ENCODE measurements around the gene BAG3. TPM values are rescaled to one million over a fixed set of nuclear protein-coding genes. Genes with fewer than 3 reads are reported as not detected.

The BAG3 gene
- total and polyA plus RNA-seq, 9 of the 15 experiments (the other 6 are each of a cell fraction or from before 2014, with no cell fraction given) = 2.6 to 27.4 (median 7.2) TPM

DNA sequence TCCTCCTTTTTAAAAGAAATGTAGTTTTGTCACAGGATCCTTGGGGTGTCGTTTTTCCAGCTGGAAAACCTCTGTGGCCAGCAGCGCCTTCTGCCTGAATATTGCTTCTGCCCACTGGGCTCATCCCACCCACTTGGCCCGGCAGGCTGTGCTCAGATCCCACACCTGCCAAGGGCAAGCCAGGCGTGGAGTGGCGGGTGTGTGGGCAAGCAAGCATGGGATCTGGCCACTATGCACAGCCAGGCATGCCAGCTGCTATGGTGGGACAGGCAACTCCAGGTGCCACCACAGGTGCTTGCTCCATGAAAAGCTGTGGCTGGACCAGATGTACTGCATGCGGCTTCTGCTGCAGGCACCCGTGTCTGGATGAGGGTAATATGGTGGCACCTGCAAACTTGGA, 43.4 kb downstream of the BAG3 start (continued):
- TF ChIP-seq, protein P1, sequence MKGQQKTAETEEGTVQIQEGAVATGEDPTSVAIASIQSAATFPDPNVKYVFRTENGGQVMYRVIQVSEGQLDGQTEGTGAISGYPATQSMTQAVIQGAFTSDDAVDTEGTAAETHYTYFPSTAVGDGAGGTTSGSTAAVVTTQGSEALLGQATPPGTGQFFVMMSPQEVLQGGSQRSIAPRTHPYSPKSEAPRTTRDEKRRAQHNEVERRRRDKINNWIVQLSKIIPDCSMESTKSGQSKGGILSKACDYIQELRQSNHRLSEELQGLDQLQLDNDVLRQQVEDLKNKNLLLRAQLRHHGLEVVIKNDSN (CRISPR knock-in tag; IDR thresholded peaks at IDR 0.05) = no peak
- TF ChIP-seq KAT7 (CRISPR knock-in tag; IDR thresholded peaks at IDR 0.05; ENCODE audit: borderline replicate concordance) (no peak), MCM5 (IDR thresholded peaks at IDR 0.05; ENCODE audit: low read depth) (no peak), RBM14 (IDR thresholded peaks at IDR 0.05; ENCODE audit: borderline replicate concordance, insufficient read depth, low read depth, low read length) (no peak), ZNF253 (CRISPR knock-in tag; conservative IDR thresholded peaks at IDR 0.05) (no peak), CHD1 (IDR thresholded peaks at IDR 0.05; ENCODE audit: low read length) (no peak), ZBTB8A (IDR thresholded peaks at IDR 0.05; ENCODE audit: partially characterized antibody) (no peak), RCOR1 (IDR thresholded peaks at IDR 0.05; ENCODE audit: borderline replicate concordance in 1 of 2, low read depth in 2 of 2, low read length in 2 of 2) (no peak), NCOA1 (IDR thresholded peaks at IDR 0.05; ENCODE audit: low read depth) (no peak), PRPF4 (IDR thresholded peaks at IDR 0.05; ENCODE audit: insufficient read depth, low read depth, low read length, poor library complexity, severe bottlenecking) (no peak), BCOR (IDR thresholded peaks at IDR 0.05) (no peak), NBN (IDR thresholded peaks at IDR 0.05; ENCODE audit: low read depth) (no peak), ZKSCAN8 (CRISPR knock-in tag; IDR thresholded peaks at IDR 0.05) (no peak), TEAD2 (tag; IDR thresholded peaks at IDR 0.05) (no peak)
- TF ChIP-seq, protein P2, sequence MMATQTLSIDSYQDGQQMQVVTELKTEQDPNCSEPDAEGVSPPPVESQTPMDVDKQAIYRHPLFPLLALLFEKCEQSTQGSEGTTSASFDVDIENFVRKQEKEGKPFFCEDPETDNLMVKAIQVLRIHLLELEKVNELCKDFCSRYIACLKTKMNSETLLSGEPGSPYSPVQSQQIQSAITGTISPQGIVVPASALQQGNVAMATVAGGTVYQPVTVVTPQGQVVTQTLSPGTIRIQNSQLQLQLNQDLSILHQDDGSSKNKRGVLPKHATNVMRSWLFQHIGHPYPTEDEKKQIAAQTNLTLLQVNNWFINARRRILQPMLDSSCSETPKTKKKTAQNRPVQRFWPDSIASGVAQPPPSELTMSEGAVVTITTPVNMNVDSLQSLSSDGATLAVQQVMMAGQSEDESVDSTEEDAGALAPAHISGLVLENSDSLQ (IDR thresholded peaks at IDR 0.05) = no peak
- TF ChIP-seq, protein P3, sequence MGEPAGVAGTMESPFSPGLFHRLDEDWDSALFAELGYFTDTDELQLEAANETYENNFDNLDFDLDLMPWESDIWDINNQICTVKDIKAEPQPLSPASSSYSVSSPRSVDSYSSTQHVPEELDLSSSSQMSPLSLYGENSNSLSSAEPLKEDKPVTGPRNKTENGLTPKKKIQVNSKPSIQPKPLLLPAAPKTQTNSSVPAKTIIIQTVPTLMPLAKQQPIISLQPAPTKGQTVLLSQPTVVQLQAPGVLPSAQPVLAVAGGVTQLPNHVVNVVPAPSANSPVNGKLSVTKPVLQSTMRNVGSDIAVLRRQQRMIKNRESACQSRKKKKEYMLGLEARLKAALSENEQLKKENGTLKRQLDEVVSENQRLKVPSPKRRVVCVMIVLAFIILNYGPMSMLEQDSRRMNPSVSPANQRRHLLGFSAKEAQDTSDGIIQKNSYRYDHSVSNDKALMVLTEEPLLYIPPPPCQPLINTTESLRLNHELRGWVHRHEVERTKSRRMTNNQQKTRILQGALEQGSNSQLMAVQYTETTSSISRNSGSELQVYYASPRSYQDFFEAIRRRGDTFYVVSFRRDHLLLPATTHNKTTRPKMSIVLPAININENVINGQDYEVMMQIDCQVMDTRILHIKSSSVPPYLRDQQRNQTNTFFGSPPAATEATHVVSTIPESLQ (CRISPR knock-in tag; IDR thresholded peaks at IDR 0.05) = no peak
